ENCODE measurements around the gene EGFR. TPM values are rescaled to one million over a fixed set of nuclear protein-coding genes. Genes with fewer than 3 reads are reported as not detected.

Gene EGFR
- total RNA-seq, 4 donors from 2014 or later: 87.2 to 124 (median 94.5) TPM

DNA sequence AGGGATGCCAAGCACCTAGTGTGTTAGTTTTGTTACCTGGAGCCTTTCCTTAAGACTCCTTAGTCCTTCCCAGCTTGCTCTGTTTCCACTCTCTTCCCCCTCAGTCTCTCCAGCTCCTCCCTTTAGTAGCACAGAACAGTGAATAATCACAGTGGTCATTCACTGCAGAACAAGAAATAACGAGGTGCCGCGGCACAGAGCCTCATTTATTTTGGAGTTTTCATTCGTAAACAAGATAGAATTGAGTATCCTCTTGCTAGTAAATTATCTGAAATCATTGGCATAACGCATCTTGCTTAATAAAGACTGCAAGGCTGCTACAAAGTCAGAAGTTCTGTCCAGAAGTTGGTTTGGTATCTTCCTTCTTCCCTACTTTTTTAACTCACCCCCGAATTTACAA lies 217.0 kb downstream of the EGFR start:
- TF ChIP-seq, protein P1, sequence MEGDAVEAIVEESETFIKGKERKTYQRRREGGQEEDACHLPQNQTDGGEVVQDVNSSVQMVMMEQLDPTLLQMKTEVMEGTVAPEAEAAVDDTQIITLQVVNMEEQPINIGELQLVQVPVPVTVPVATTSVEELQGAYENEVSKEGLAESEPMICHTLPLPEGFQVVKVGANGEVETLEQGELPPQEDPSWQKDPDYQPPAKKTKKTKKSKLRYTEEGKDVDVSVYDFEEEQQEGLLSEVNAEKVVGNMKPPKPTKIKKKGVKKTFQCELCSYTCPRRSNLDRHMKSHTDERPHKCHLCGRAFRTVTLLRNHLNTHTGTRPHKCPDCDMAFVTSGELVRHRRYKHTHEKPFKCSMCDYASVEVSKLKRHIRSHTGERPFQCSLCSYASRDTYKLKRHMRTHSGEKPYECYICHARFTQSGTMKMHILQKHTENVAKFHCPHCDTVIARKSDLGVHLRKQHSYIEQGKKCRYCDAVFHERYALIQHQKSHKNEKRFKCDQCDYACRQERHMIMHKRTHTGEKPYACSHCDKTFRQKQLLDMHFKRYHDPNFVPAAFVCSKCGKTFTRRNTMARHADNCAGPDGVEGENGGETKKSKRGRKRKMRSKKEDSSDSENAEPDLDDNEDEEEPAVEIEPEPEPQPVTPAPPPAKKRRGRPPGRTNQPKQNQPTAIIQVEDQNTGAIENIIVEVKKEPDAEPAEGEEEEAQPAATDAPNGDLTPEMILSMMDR (IDR thresholded peaks at IDR 0.05): no peak
- no peak for DNase-seq (ENCODE audit: low spot score)
- no peak for ATAC-seq (ENCODE audit: low FRiP score)

DNA sequence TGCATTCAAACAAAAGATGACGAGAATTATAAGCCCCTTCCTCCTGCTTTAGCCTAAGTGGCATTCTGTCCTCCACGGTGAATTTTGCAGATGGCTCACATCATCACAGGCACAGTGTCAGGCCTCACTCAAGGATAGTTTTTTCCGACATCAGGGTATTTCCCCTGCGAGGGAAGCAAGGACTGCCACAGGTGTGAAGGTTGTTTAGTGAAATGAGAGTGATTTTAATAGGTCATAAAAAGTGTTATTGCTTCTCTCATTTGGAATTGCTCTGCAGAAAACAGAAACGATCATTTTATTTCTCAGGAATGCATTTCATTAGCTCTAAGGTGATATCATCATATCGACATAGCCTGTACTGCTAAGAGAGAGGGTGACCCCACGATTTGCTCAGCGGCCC lies 217.7 kb downstream of the EGFR start:
- ATAC-seq (ENCODE audit: low FRiP score): no peak
- TF ChIP-seq, protein P1 (IDR thresholded peaks at IDR 0.05): no peak
- DNase-seq (ENCODE audit: low spot score): no peak

DNA sequence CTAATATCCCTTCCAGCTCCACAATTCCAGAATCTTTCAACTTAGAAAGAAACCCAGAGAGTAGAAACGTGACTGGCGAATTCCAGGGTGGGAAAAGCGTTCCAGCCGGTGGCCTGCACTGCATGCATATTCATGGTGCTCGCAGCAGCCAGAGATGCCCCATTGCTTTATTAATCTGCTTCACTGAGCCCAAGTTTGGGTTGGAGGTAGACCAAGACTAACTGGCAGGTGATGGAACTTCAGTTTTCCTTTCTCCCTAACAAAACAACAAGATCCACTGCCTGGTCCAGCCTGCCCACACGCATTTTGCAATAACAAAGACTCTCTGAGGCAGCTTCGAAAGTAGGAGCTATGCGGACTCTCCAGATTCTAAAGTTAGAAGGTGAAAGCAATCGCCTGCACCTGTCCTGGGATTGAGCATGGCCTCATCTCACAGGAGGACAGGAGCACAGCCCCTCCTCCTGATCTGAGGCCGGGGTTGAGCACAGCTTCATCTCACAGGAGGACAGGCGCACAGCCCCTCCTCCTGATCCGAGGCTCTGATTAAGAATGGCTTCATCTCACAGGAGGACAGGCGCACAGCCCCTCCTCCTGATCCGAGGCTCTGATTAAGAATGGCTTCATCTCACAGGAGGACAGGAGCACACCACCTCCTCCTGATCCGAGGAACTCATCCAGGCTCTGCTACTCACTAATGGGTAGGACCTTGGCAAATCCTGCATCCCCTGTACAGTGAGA lies 218.5 kb downstream of the EGFR start:
- DNase-seq (ENCODE audit: low spot score): no peak
- no peak for ATAC-seq (ENCODE audit: low FRiP score)
- TF ChIP-seq, protein P1 (IDR thresholded peaks at IDR 0.05): no peak

DNA sequence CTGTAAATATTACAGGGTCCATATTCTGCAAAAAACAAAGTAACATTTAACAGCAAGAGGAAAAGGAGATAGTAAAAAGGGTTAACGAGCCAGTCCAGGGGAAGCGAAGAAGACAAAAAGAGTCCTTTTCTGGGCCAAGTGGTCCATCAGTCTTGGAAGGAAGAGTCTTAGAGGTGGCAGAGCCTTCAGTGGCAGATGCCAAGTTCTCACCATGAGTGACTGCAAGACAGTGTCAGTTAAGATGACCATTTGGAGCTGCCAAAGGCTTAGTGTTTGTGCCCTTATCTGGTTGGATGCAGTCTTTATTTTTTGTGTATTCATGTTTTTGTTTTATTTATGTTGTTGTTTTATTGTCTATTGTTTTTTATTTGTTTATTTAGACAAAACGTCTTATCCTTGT lies 220.6 kb downstream of the EGFR start:
- TF ChIP-seq, protein P1 (IDR thresholded peaks at IDR 0.05): no peak
- DNase-seq (ENCODE audit: low spot score) (no peak), ATAC-seq (ENCODE audit: low FRiP score) (no peak)

DNA sequence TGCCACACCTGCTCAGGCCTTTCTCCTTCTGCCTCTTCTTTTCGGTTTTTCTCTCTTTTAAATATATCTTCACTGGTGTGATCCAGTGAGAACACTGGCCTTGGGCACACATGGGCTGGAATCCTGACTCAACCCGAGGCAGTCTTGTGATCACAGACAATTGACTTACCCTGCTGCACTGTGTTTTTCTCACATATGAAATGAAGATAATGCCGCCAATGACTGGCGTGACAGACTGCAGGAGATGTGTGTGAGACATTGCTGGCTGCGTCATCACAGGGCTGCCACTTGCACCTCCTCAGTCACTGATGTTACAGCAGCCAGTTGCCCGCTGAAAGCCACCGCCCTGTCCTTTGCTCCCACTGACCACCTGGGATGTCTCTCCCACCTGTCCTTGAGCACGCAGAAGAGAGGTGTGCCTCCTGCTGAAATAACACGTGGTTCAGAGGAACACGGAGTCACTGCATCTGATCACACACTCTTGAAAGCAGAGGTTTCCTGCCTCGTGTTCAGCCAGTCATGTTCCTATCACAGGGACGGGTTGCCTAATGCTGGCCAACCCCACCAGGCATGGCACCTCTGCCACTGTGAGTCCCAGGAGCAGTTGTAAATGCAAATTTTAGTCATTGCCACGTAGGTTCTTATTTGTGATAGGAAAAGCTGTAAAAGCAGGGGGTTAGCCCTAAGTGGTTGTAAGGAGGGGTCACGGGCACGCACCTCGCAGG lies 221.8 kb downstream of the EGFR start:
- no peak for ATAC-seq (ENCODE audit: low FRiP score)
- TF ChIP-seq, protein P1 (IDR thresholded peaks at IDR 0.05): no peak
- no peak for DNase-seq (ENCODE audit: low spot score)

DNA sequence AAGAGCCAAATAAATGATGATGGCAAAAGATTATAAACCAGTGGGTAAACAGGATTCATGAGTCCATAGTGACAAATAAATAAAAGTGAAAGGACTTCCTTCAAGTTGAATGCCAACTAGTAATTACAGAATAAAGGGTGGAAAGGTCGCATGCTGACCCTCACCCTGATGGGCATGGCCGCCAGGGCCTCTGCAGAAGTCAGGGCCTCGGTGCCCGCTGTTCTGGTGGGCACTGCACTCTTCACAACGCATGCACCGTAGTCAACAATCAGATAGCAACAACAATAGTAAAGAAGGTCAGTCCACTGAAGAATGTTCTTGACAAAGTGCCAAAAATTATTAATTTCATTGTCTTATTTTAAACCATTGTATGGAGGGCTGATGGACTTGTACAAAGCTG lies 223.1 kb downstream of the EGFR start:
- TF ChIP-seq, protein P1 (IDR thresholded peaks at IDR 0.05): no peak

DNA sequence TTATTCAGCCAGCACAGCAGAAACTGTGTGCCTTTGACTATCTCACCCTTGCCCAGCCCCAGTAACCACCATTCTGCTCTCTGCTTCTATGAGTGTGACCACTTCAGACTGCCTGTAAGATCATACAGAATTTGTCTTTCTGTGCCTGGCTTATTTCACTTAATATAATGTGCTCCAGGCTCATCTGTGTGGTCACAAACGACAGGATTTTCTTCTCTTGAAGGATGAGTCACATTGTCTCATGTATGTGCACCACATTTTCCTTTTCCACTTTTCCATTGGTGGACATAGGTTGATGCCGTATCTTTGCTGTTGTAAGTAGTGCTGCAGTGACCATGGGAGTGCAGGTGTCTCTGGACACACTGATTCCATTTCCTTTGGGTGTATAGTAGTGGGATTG lies 223.8 kb downstream of the EGFR start:
- no peak for DNase-seq (ENCODE audit: low spot score)
- ATAC-seq (ENCODE audit: low FRiP score): no peak
- TF ChIP-seq, protein P1 (IDR thresholded peaks at IDR 0.05): no peak

More for the DNA sequence above, 223.1 kb downstream of the EGFR start:
- ATAC-seq (ENCODE audit: low FRiP score) (no peak), DNase-seq (ENCODE audit: low spot score) (no peak)

Data from omental fat pad (tissue), 4 donors.